ENCODE data around the gene SLC17A6.

GRCh38 chr11:22336587-22336986 lies 1.6 kb upstream of the SLC17A6 start:
- TF ChIP-seq CTCF (IDR thresholded peaks at IDR 0.05) (no peak), POLR2A (IDR thresholded peaks at IDR 0.05) (no peak), POLR2AphosphoS5 (IDR thresholded peaks at IDR 0.05; ENCODE audit: insufficient read depth in 1 of 2, low read depth in 1 of 2) (no peak)

Data from vagina (tissue), 2 donors.